C4-2B (cell line): ENCODE data around the gene PLEKHA5.

ENCODE experiments used
- CTCF ChIP-seq: fragments of 450-650 bp; conservative IDR thresholded peaks from 2 replicates; pipeline ENCODE4 v1.5.1; 2017; ENCODE audit warnings: mild to moderate bottlenecking
- ZFX ChIP-seq: fragments of 450-650 bp; IDR thresholded peaks from 2 replicates; pipeline ENCODE4 v1.6.1; 2017

GRCh38 chr12:19243551-19243950 is 114.0 kb downstream of the PLEKHA5 start:
- TF ChIP-seq CTCF, result no peak
- TF ChIP-seq ZFX, result no peak
